GM12878 (cell line): ENCODE data around the gene FHL2. TPM values are rescaled to one million over a fixed set of nuclear protein-coding genes. Genes with fewer than 3 reads are reported as not detected.
A peak's percentile ranks its signal among the peaks of the same experiment; 100 is the strongest.

Source experiments
- CHD1 ChIP-seq: IDR thresholded peaks from 2 replicates; pipeline ENCODE4 v1.6.1; 2012; ENCODE audit warnings: low read depth, low read length, improper control_type of control experiment
- CTCF ChIP-seq, 3 experiments: IDR thresholded peaks in 2 of 3; conservative IDR thresholded peaks in 1 of 3; 2 replicates each; pipeline ENCODE4 v1.5.1; 2011; ENCODE audit warnings: low read depth in 3 of 3, low read length in 3 of 3, mild to moderate bottlenecking in 3 of 3, control low read depth in 2 of 3, moderate library complexity in 2 of 3, inconsistent platforms in 1 of 3, mixed read lengths in 1 of 3; ENCODE audit not compliant: control insufficient read depth in 2 of 3, insufficient read depth in 1 of 3; ENCODE audit errors: extremely low read depth in 1 of 3
- EGR1 ChIP-seq, 2 experiments: IDR thresholded peaks; 1 replicate in 1 of 2; 2 replicates in 1 of 2; pipeline ENCODE4 v1.6.1; 2011 to 2012; ENCODE audit warnings: low read depth in 2 of 2, low read length in 2 of 2, borderline replicate concordance in 1 of 2, mild to moderate bottlenecking in 1 of 2, moderate library complexity in 1 of 2
- EP300 ChIP-seq, 2 experiments: fragments of 150-350 bp in 1 of 2; IDR thresholded peaks; 2 replicates each; pipeline ENCODE4 v1.6.1; 2011 to 2012; ENCODE audit warnings: low read depth in 2 of 2, low read length in 2 of 2, borderline replicate concordance in 1 of 2, improper control_type of control experiment in 1 of 2, inconsistent platforms in 1 of 2; ENCODE audit not compliant: control insufficient read depth in 1 of 2
- FOXM1 ChIP-seq: IDR thresholded peaks from 2 replicates; pipeline ENCODE4 v1.6.1; 2012; ENCODE audit warnings: low read depth, mild to moderate bottlenecking, inconsistent platforms, low read length, moderate library complexity
- HCFC1 ChIP-seq: fragments of 150-350 bp; IDR thresholded peaks from 2 replicates; pipeline ENCODE4 v1.6.1; 2014; ENCODE audit warnings: low read length
- IRF3 ChIP-seq: fragments of 450-650 bp; IDR thresholded peaks from 2 replicates; pipeline ENCODE4 v1.6.1; 2014; ENCODE audit warnings: mild to moderate bottlenecking
- MTA2 ChIP-seq: fragments of 450-650 bp; IDR thresholded peaks from 2 replicates; pipeline ENCODE4 v1.6.1; 2016; ENCODE audit warnings: low read depth, mild to moderate bottlenecking, moderate library complexity
- MYB ChIP-seq: fragments of 150-350 bp; IDR thresholded peaks from 2 replicates; pipeline ENCODE4 v1.6.1; 2014; ENCODE audit warnings: mild to moderate bottlenecking, low read depth, low read length, borderline replicate concordance
- NR2C1 ChIP-seq: fragments of 450-650 bp; IDR thresholded peaks from 2 replicates; pipeline ENCODE4 v1.6.1; 2017; ENCODE audit warnings: antibody characterized with exemption, mild to moderate bottlenecking, moderate library complexity
- PAX5 ChIP-seq: IDR thresholded peaks from 2 replicates; pipeline ENCODE4 v1.6.1; 2011; ENCODE audit warnings: low read depth, low read length, borderline replicate concordance
- PML ChIP-seq: IDR thresholded peaks from 2 replicates; pipeline ENCODE4 v1.6.1; 2012; ENCODE audit warnings: low read length, inconsistent platforms
- RBBP5 ChIP-seq: fragments of 200-600 bp; sonication (generic); conservative IDR thresholded peaks from 2 replicates; pipeline ENCODE4 v1.6.1; 2016
- RELB ChIP-seq: fragments of 450-650 bp; IDR thresholded peaks from 2 replicates; pipeline ENCODE4 v1.6.1; 2017; ENCODE audit warnings: low read depth, mild to moderate bottlenecking, moderate library complexity
- SIX5 ChIP-seq: IDR thresholded peaks from 2 replicates; pipeline ENCODE4 v1.6.1; 2011; ENCODE audit warnings: mild to moderate bottlenecking, low read depth, low read length, moderate library complexity; ENCODE audit not compliant: severe bottlenecking
- SREBF2 ChIP-seq: IDR thresholded peaks from 2 replicates; pipeline ENCODE4 v1.6.1; 2012; ENCODE audit warnings: mild to moderate bottlenecking, low read length
- STAT1 ChIP-seq: fragments of 450-650 bp; conservative IDR thresholded peaks from 2 replicates; pipeline ENCODE4 v1.6.1; 2014; ENCODE audit warnings: antibody characterized with exemption, mild to moderate bottlenecking
- USF2 ChIP-seq: IDR thresholded peaks from 2 replicates; pipeline ENCODE4 v1.6.1; 2011; ENCODE audit warnings: low read depth, low read length, improper control_type of control experiment, borderline replicate concordance
- YBX1 ChIP-seq: fragments of 450-650 bp; IDR thresholded peaks from 2 replicates; pipeline ENCODE4 v1.6.1; 2016; ENCODE audit warnings: antibody characterized with exemption
- ZNF622 ChIP-seq: fragments of 450-650 bp; IDR thresholded peaks from 2 replicates; pipeline ENCODE4 v1.6.1; 2017; ENCODE audit warnings: mild to moderate bottlenecking, inconsistent platforms
- polyA plus RNA-seq, 11 experiments: library from polyadenylated mRNA; depleted of rRNA in 4 of 11; unstranded in 6 of 11; stranded (reverse) in 5 of 11; fragments of >200 nt; fragmentation: Nextera tagmentation in 4 of 11; fragmentation: Illumina TruSeq in 1 of 11; extraction: Ambion mirVana in 4 of 11; extraction: Trizol in 1 of 11; gene quantifications; 1 replicate in 1 of 11; 2 replicates in 10 of 11; pipeline versions ENCODE4 v1.2.1 to v1.2.3, GENCODE V29; 2011 to 2016; ENCODE audit warnings: inconsistent platforms in 2 of 11, missing spikeins in 2 of 11, low read depth in 1 of 11
- total RNA-seq, 4 experiments: library from RNA; depleted of rRNA in 3 of 4; stranded (reverse); fragments of >200 nt in 3 of 4; fragmentation: Illumina TruSeq in 1 of 4; extraction: Trizol in 1 of 4; gene quantifications; 2 replicates each; pipeline versions ENCODE4 v1.2.1 to v1.2.3, GENCODE V29; 2013 to 2021

The FHL2 gene
- total and polyA plus RNA-seq, 10 of the 15 experiments (the other 5 are each of a cell fraction or from before 2014, with no cell fraction given), result 2.2 to 9.9 (median 4.5) TPM

- no peak for TF ChIP-seq USF2
- TF ChIP-seq EP300 (IDR thresholded peaks at IDR 0.05; ENCODE audit: borderline replicate concordance in 1 of 2, control insufficient read depth in 1 of 2, low read depth in 2 of 2, low read length in 2 of 2), result peak in 1 of 2 experiments; percentile 42; a peak in 1 of 4 replicates
- no peak for TF ChIP-seq MTA2
- TF ChIP-seq ZNF622, result no peak
- TF ChIP-seq FOXM1, result no peak
- no peak for TF ChIP-seq RBBP5
- no peak for TF ChIP-seq NR2C1
- no peak for TF ChIP-seq MYB
- TF ChIP-seq IRF3, result no peak
- no peak for TF ChIP-seq STAT1
- no peak for TF ChIP-seq EGR1 (IDR thresholded peaks at IDR 0.05; ENCODE audit: borderline replicate concordance in 1 of 2, low read depth in 2 of 2, low read length in 2 of 2)
- no peak for TF ChIP-seq CHD1
- TF ChIP-seq SREBF2, result no peak
- peak; percentile 35; the same call in 1 of the 2 replicates for TF ChIP-seq RELB
- no peak for TF ChIP-seq HCFC1
- no peak for TF ChIP-seq CTCF (IDR thresholded peaks at IDR 0.05 in 2 of 3, conservative IDR thresholded peaks at IDR 0.05 in 1 of 3; ENCODE audit: control insufficient read depth in 2 of 3, extremely low read depth in 1 of 3, insufficient read depth in 1 of 3, low read depth in 3 of 3, low read length in 3 of 3)
- TF ChIP-seq PAX5, result no peak
- no peak for TF ChIP-seq SIX5
- no peak for TF ChIP-seq YBX1
- no peak for TF ChIP-seq PML
Measured at GRCh38 chr2:105373895-105374401, 24.9 kb downstream of the FHL2 start (continued).
